Bronchial epithelial cell (primary cell): ENCODE results near the gene KLHDC8B. TPM values are rescaled to one million over a fixed set of nuclear protein-coding genes. Genes with fewer than 3 reads are reported as not detected.
A peak's percentile ranks its signal among the peaks of the same experiment; 100 is the strongest.

ENCODE experiments used
- DNase-seq: peaks from one replicate; pipeline ENCODE4 v3.0.0-alpha.2; 2010; ENCODE audit warnings: low read depth
- FAIRE-seq: peaks from 2 replicates; lab custom pipeline; 2011; peaks lifted over from hg19 to GRCh38; lab: Jason Lieb, UNC
- H3K27me3 ChIP-seq: 2 replicates; pipeline ENCODE4 v1.5.1; 2011; ENCODE audit warnings: low read length; ENCODE audit not compliant: control insufficient read depth, insufficient read depth
- H3K36me3 ChIP-seq: 2 replicates; pipeline ENCODE4 v1.5.1; 2011; ENCODE audit warnings: low read length; ENCODE audit not compliant: control insufficient read depth, insufficient read depth
- H3K4me3 ChIP-seq: 2 replicates; pipeline ENCODE4 v1.5.1; 2011; ENCODE audit warnings: mild to moderate bottlenecking, low read depth, low read length, control low read depth
- total RNA-seq: library from RNA; depleted of rRNA; stranded (reverse); fragments of >200 nt; gene quantifications from 2 replicates; pipeline ENCODE4 v1.2.1, GENCODE V29; 2014
- TF ChIP-seq, protein P1 (sequence below): IDR thresholded peaks from 2 replicates; pipeline ENCODE4 v1.5.1; 2011; ENCODE audit warnings: mild to moderate bottlenecking, moderate library complexity, low read length, control low read depth, inconsistent platforms; ENCODE audit not compliant: insufficient read depth, severe bottlenecking

The KLHDC8B gene
- total RNA-seq, 1 donor from 2014 or later: 37.9 TPM

DNA sequence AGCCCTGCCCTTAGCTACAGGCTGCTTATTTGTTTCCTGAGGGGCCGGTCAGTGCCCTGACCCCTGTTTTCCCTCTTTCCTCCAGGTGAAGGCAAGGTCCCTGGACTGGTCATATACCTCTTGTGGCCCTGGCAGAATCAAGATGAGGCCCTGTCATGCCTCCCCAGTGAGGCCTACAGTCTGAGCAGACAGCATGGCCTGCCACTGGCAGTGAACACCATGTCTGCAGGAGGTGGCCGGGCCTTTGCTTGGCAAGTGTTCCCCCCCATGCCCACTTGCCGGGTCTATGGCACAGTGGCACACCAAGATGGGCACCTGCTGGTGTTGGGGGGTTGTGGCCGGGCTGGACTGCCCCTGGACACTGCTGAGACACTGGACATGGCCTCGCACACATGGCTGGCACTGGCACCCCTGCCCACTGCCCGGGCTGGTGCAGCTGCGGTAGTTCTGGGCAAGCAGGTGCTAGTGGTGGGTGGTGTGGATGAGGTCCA is 1.2 kb downstream of the KLHDC8B start:
- DNase-seq (no peak), FAIRE-seq (no peak)
- TF ChIP-seq, protein P1, sequence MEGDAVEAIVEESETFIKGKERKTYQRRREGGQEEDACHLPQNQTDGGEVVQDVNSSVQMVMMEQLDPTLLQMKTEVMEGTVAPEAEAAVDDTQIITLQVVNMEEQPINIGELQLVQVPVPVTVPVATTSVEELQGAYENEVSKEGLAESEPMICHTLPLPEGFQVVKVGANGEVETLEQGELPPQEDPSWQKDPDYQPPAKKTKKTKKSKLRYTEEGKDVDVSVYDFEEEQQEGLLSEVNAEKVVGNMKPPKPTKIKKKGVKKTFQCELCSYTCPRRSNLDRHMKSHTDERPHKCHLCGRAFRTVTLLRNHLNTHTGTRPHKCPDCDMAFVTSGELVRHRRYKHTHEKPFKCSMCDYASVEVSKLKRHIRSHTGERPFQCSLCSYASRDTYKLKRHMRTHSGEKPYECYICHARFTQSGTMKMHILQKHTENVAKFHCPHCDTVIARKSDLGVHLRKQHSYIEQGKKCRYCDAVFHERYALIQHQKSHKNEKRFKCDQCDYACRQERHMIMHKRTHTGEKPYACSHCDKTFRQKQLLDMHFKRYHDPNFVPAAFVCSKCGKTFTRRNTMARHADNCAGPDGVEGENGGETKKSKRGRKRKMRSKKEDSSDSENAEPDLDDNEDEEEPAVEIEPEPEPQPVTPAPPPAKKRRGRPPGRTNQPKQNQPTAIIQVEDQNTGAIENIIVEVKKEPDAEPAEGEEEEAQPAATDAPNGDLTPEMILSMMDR: no peak
- Histone ChIP-seq H3K36me3 (peaks cover 13% of the 10 kb centered on the region), H3K4me3 (peak overlapping the region; percentile 16), H3K27me3 (no peaks in the 10 kb centered on the region)

GRCh38 chr3:49173116-49173791 is 1.9 kb downstream of the KLHDC8B start:
- no peaks in the 10 kb centered on the region for H3K27me3 ChIP-seq
- TF ChIP-seq, protein P1: no peak
- H3K4me3 ChIP-seq: no peak overlapping the region
- DNase-seq (no peak), FAIRE-seq (peak; percentile 66)
- peaks cover 13% of the 10 kb centered on the region for H3K36me3 ChIP-seq

DNA sequence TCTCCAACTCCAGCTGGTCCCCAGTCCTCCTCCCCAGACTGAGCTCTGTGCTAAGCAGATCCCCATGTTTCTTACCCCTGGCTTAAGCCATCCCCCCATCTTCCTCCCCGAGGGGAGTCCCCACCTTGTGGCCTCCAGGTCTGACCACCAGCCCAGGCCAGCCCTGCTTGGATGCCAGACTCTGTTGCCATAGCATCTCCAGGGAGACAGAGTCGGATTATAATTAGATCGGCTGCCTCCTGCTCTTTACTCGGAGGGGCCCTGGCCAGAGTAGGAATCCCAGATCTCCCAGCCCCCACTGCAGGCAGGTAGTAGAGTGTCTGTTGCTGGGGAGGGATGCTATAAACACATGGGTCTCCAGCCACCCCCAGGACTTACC is 2.4 kb downstream of the KLHDC8B start:
- DNase-seq (no peak), FAIRE-seq (no peak)
- Histone ChIP-seq H3K27me3 (no peaks in the 10 kb centered on the region), H3K4me3 (no peak overlapping the region), H3K36me3 (peaks cover 13% of the 10 kb centered on the region)
- TF ChIP-seq, protein P1: no peak

DNA sequence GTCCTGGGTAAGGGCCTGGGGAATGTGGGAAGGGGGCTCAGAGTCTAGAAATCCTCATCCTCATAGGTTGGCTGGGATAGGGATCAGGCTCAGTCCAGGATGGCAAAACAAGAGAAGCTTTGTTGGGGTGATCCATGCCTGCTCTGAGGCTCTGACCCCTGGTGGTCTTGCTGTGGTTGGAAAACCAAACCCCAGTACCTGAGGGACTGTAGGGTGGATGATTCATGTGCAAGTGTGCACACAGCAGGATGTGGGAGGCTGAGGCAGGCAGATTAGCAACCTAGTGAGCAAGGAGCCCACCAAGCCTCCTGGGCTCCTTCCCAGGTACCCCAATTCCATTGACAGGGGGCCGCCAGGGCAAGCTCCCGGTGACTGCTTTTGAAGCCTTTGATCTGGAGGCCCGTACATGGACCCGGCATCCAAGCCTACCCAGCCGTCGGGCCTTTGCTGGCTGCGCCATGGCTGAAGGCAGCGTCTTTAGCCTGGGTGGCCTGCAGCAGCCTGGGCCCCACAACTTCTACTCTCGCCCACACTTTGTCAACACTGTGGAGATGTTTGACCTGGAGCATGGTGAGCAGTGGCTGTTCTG is 3.1 kb downstream of the KLHDC8B start:
- Histone ChIP-seq H3K4me3 (no peak overlapping the region), H3K27me3 (no peaks in the 10 kb centered on the region), H3K36me3 (peaks cover 13% of the 10 kb centered on the region)
- TF ChIP-seq, protein P1: no peak
- FAIRE-seq (no peak), DNase-seq (no peak)

- Histone ChIP-seq H3K27me3 (no peaks in the 10 kb centered on the region), H3K36me3 (peaks cover 13% of the 10 kb centered on the region), H3K4me3 (no peak overlapping the region)
- no peak for FAIRE-seq
- TF ChIP-seq, protein P1: no peak
- no peak for DNase-seq
Measured at GRCh38 chr3:49175530-49175929, 4.1 kb downstream of the KLHDC8B start.
